Left ventricle myocardium inferior (tissue), 1 donor: ENCODE data around the gene PLXNB2. TPM values are rescaled to one million over a fixed set of nuclear protein-coding genes. Genes with fewer than 3 reads are reported as not detected.

Source experiments
- DNase-seq: peaks from one replicate; pipeline ENCODE4 v3.0.0-alpha.2; 2020
- H3K27ac ChIP-seq: fragments of 200-600 bp; replicated peaks from 2 replicates; pipeline ENCODE4 v1.8.0; 2021
- H3K27me3 ChIP-seq: fragments of 200-600 bp; 2 replicates; pipeline ENCODE4 v1.8.0; 2021; ENCODE audit warnings: low read depth
- H3K36me3 ChIP-seq: fragments of 200-600 bp; 2 replicates; pipeline ENCODE4 v1.8.0; 2021
- H3K4me1 ChIP-seq: fragments of 200-600 bp; 2 replicates; pipeline ENCODE4 v1.8.0; 2021
- H3K4me3 ChIP-seq: fragments of 200-600 bp; 2 replicates; pipeline ENCODE4 v1.8.0; 2021; ENCODE audit warnings: mild to moderate bottlenecking, moderate library complexity
- H3K9me3 ChIP-seq: fragments of 200-600 bp; replicated peaks from 2 replicates; pipeline ENCODE4 v1.8.0; 2021
- intact Hi-C: fragments of 100-400 bp; cut with micrococcal nuclease; formaldehyde crosslinking; loops from one replicate; pipeline ENCODE4 v1.11.0; 2022
- total RNA-seq: library from RNA; stranded (reverse); fragmentation: NEBNext Ultra II Directional; extraction: Animal tissue kit (Norgen Biotek cat#: 25700); gene quantifications from one replicate; pipeline ENCODE4 v1.2.1, GENCODE V29; 2021
- TF ChIP-seq, protein P1 (sequence below): fragments of 200-600 bp; IDR thresholded peaks from 2 replicates; pipeline ENCODE4 v1.8.0; 2021; ENCODE audit warnings: antibody characterized with exemption, mild to moderate bottlenecking, borderline replicate concordance
- donor health status: DM: no; HTN: yes; CAD: no; lungs with severe emphysema.

PLXNB2 gene
- total RNA-seq, 1 donor from 2014 or later = 50.2 TPM

DNA sequence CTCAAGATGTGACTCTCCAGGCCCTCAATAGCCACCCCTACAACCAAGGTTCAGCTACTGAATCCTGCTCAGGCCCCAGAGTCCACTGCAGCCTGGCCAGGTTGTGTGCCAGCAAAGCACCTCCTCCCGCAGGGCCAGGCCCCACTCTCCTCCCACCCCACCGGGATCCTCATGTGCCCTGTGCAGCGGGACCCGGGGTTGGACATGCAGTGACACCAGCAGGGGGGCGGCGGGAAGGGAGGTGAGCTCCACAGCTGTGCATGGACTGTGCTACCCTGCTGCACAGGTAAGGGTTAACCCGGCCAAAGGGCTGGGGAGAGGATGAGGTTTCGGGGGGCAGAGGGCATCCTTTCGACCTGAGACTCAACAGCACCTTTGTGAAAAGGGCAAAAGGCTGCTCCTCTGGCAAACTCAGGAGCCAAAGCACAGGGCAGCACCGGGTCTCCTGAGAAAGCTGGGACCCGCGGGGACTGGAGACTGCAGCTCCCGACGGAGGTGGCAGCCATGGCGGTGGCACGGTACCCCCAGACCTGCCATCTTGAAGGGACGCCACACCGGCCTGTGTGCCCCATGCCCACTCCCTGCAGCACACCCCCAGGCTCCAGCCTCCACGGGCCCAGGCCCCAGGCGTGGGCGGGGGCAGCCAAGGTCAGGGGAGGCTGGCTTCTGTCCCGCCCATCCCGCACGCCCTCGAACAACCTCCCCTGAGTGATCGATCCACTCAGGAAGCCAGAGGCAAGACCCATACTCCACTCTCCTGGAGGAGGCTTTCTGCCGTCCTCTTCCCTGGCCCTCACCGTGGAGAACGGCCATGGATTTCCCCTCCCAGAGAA lies 10.6 kb downstream of the PLXNB2 start:
- TF ChIP-seq, protein P1, sequence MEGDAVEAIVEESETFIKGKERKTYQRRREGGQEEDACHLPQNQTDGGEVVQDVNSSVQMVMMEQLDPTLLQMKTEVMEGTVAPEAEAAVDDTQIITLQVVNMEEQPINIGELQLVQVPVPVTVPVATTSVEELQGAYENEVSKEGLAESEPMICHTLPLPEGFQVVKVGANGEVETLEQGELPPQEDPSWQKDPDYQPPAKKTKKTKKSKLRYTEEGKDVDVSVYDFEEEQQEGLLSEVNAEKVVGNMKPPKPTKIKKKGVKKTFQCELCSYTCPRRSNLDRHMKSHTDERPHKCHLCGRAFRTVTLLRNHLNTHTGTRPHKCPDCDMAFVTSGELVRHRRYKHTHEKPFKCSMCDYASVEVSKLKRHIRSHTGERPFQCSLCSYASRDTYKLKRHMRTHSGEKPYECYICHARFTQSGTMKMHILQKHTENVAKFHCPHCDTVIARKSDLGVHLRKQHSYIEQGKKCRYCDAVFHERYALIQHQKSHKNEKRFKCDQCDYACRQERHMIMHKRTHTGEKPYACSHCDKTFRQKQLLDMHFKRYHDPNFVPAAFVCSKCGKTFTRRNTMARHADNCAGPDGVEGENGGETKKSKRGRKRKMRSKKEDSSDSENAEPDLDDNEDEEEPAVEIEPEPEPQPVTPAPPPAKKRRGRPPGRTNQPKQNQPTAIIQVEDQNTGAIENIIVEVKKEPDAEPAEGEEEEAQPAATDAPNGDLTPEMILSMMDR = no peak
- DNase-seq = peak; percentile 50
- H3K4me3 ChIP-seq = no peak overlapping the region
- no peaks in the 10 kb centered on the region for H3K9me3 ChIP-seq
- intact Hi-C loops = no loop called here
- H3K36me3 ChIP-seq = no peaks in the 10 kb centered on the region
- H3K4me1 ChIP-seq = peaks cover 99% of the 10 kb centered on the region
- H3K27ac ChIP-seq = peak overlapping the region; percentile 95
- no peaks in the 10 kb centered on the region for H3K27me3 ChIP-seq

DNA sequence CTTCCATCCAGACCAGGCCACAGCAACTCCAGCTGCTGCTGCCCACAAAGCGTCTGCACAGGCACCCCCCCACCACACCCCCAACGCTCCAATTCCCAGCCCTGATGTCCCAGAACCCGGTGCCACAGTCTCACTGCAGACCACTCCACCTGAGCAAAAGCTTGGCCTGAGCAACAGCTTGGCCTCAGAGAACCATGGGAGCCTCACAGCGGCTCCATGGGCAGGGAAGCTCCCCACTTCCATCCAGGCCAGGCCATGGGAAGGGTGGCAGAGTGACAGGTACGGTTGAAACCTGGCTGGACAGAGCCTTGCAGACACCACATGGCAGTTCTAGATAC lies 13.2 kb downstream of the PLXNB2 start:
- intact Hi-C loops = no loop called here
- H3K4me1 ChIP-seq = peaks cover 75% of the 10 kb centered on the region
- no peaks in the 10 kb centered on the region for H3K27me3 ChIP-seq
- no peak for DNase-seq
- TF ChIP-seq, protein P1 = no peak
- H3K9me3 ChIP-seq = no peaks in the 10 kb centered on the region
- peak overlapping the region; percentile 53 for H3K4me3 ChIP-seq
- peaks cover 20% of the 10 kb centered on the region for H3K36me3 ChIP-seq
- H3K27ac ChIP-seq = peak overlapping the region; percentile 89

DNA sequence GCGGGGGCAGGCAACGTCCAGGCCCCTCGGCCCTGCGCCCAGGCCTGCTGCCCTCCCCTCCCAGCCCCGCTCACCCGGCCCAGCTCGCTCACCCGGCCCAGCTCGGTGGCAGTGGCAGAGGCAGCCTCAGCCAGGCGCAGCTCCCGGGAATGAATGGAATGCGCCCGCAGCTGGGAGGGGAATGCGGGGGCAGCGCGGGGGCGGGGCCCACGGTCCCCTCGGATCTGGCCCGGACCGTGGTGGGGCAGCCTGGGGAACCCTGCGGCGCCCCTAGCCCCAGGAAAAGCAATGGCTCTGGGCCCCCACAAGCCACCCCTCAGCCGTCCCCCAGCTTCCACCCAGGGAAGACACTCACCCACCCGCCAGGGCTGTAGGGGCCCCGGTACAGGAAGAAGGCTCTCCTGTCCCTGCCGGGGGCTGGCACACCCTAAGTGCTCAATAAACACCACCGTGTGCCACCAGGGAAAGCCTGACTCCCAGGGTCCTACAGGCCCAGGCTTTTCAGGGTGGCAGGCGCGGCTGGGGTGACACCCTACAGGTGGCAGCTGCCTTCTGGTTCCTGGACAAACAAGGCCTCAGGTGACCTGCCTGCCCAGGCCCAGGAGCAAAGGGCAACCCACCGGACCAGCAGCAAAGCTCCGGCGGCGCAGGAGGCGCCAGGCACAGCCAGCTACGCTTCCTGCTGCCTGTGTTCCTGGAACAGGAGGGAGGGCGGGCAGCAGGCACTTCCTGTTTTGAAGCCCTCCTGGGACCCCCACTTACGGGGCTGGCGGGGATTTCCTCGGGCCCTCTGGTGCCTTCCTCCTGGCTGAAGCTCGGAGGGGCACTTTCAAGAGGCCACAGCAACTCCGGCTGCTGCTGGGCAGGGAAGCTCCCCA lies 13.8 kb downstream of the PLXNB2 start:
- H3K9me3 ChIP-seq = no peaks in the 10 kb centered on the region
- H3K27ac ChIP-seq = peak overlapping the region; percentile 89
- H3K4me1 ChIP-seq = peaks cover 71% of the 10 kb centered on the region
- TF ChIP-seq, protein P1 = no peak
- peak; percentile 78 for DNase-seq
- H3K36me3 ChIP-seq = peaks cover 26% of the 10 kb centered on the region
- intact Hi-C loops = no loop called here
- H3K27me3 ChIP-seq = no peaks in the 10 kb centered on the region
- H3K4me3 ChIP-seq = peak overlapping the region; percentile 53

DNA sequence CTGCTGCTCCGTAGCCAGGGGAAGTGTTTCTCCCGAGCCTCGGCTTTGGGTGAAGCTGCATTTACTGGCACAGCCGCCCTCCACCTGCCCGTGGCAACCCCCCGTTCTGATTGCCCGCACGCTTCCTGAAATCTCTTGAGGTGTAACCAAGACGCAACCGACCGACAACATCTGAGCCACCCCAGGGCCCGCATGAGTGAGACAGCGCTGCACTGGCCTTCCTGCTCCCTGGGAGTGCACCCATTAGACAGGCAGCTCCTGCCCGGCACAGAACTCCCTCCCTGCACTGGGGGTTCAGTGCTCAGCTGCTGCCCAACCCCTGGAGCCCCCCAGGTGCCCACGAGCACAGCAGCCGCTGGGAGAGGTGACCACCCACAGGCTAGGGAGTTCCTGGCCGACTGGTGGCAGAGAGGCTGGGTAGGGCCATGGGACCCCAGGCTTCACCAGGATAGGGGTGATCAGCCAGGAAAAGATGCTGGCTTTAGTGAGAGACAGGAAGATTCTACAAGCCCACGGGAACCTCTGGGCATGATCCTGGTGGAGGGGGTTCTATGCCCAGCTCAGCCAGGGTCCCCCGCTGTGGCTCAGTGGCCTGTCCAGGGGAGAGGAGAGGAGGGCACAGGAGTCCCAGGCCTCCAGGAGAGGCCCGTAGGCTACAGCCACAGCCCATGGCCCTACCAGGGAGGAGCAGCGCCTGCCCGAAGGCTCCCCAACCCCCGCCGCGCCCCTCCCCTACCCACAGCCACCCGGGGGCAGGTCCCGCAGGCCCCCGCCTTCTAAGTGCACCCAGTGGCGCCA lies 14.6 kb downstream of the PLXNB2 start:
- H3K27ac ChIP-seq = peak overlapping the region; percentile 89
- H3K36me3 ChIP-seq = peaks cover 34% of the 10 kb centered on the region
- TF ChIP-seq, protein P1 = no peak
- H3K4me1 ChIP-seq = peaks cover 64% of the 10 kb centered on the region
- H3K4me3 ChIP-seq = peak overlapping the region; percentile 53
- intact Hi-C loops = no loop called here
- H3K27me3 ChIP-seq = no peaks in the 10 kb centered on the region
- H3K9me3 ChIP-seq = no peaks in the 10 kb centered on the region
- DNase-seq = no peak
